GM12878 (cell line): ENCODE results near the gene C1QL1. TPM values are rescaled to one million over a fixed set of nuclear protein-coding genes. Genes with fewer than 3 reads are reported as not detected.

Source experiments
- ATAC-seq: fragments of 200-7000 bp; cut with Tn5 transposase; 3 replicates; pipeline ENCODE4 v1.9.1; 2020; ENCODE audit warnings: mild to moderate bottlenecking, moderate library complexity
- BruUV-seq: library from RNA; stranded (reverse); fragments of 400-500 nt; replicated peaks from 2 replicates; lab custom pipeline; 2021; lab: Mats Ljungman, UMichigan
- CTCF ChIA-PET: fragments of 300-600 bp; sonication (Branson Sonifier 250); formaldehyde crosslinking; extraction: SDS; loops from one replicate; lab custom pipeline; 2021; ENCODE audit warnings: inconsistent platforms; lab: Yijun Ruan, JAX
- POLR2A ChIA-PET: fragments of 350-600 bp; formaldehyde crosslinking; extraction: SDS; loops from one replicate; lab custom pipeline; 2021; ENCODE audit warnings: inconsistent platforms; lab: Charles Lee
- RAD21 ChIA-PET: fragments of 300-600 bp; sonication (Branson Sonifier 250); formaldehyde crosslinking; loops from one replicate; lab custom pipeline; 2023; ENCODE audit warnings: antibody characterized with exemption; ENCODE audit not compliant: unreplicated experiment; lab: Charles Lee
- SMC1A ChIA-PET: fragments of 300-600 bp; sonication (Branson Sonifier 250); formaldehyde crosslinking; loops from one replicate; lab custom pipeline; 2023; ENCODE audit not compliant: unreplicated experiment, uncharacterized antibody; lab: Charles Lee
- DNase-seq: peaks from one replicate; pipeline ENCODE4 v3.0.0-alpha.2; 2011; ENCODE audit warnings: low read depth, low spot score
- FAIRE-seq: peaks from 3 replicates; lab custom pipeline; 2011; peaks lifted over from hg19 to GRCh38; lab: Jason Lieb, UNC
- H2AFZ ChIP-seq: 2 replicates; pipeline ENCODE4 v1.6.0; 2011; ENCODE audit warnings: low read depth, low read length, control low read depth; ENCODE audit not compliant: control insufficient read depth
- H3K27ac ChIP-seq: 2 replicates; pipeline ENCODE4 v1.5.1; 2011; ENCODE audit warnings: control low read depth; ENCODE audit not compliant: control insufficient read depth, insufficient read depth
- H3K27me3 ChIP-seq, 2 experiments: replicated peaks in 1 of 2; 2 replicates each; pipeline versions ENCODE4 v1.6.0 to v1.6.1; 2011; ENCODE audit warnings: low read length in 1 of 2; ENCODE audit not compliant: control insufficient read depth in 2 of 2, insufficient read depth in 2 of 2
- H3K36me3 ChIP-seq, 2 experiments: 2 replicates each; pipeline ENCODE4 v1.5.1; 2011; ENCODE audit warnings: low read length in 1 of 2; ENCODE audit not compliant: control insufficient read depth in 2 of 2, insufficient read depth in 2 of 2
- H3K4me1 ChIP-seq: 2 replicates; pipeline ENCODE4 v1.6.1; 2011; ENCODE audit warnings: mild to moderate bottlenecking, low read length, moderate library complexity, mixed read lengths; ENCODE audit not compliant: control insufficient read depth, insufficient read depth
- H3K4me2 ChIP-seq: 2 replicates; pipeline ENCODE4 v1.6.0; 2011; ENCODE audit warnings: control low read depth; ENCODE audit not compliant: control insufficient read depth, insufficient read depth
- H3K4me3 ChIP-seq: fragments of 200-600 bp; sonication (generic); 2 replicates; pipeline ENCODE4 v1.5.1; 2016
- H3K79me2 ChIP-seq: 2 replicates; pipeline ENCODE4 v1.6.0; 2011; ENCODE audit warnings: low read length; ENCODE audit not compliant: control insufficient read depth, insufficient read depth
- H3K9ac ChIP-seq: 2 replicates; pipeline ENCODE4 v1.8.0; 2011; ENCODE audit warnings: low read length, control low read depth, mixed read lengths; ENCODE audit not compliant: control insufficient read depth, insufficient read depth
- H3K9me3 ChIP-seq: replicated peaks from 3 replicates; pipeline ENCODE4 v1.5.1; 2011; ENCODE audit warnings: mild to moderate bottlenecking, low read length; ENCODE audit not compliant: control insufficient read depth, insufficient read depth
- H4K20me1 ChIP-seq: 2 replicates; pipeline ENCODE4 v1.6.0; 2011; ENCODE audit not compliant: control insufficient read depth, insufficient read depth
- ASH2L ChIP-seq: fragments of 300-600, 200-600 bp; sonication (generic); IDR thresholded peaks from 2 replicates; pipeline ENCODE4 v1.6.1; 2017; ENCODE audit warnings: low read depth, mild to moderate bottlenecking, borderline replicate concordance
- BMI1 ChIP-seq: fragments of 450-650 bp; IDR thresholded peaks from 2 replicates; pipeline ENCODE4 v1.6.1; 2016; ENCODE audit warnings: mild to moderate bottlenecking, moderate library complexity, borderline replicate concordance
- EZH2 ChIP-seq: IDR thresholded peaks from 2 replicates; pipeline ENCODE4 v1.6.1; 2012; ENCODE audit warnings: low read depth, mild to moderate bottlenecking, control low read depth, inconsistent platforms, low read length, borderline replicate concordance; ENCODE audit not compliant: control insufficient read depth
- IRF4 ChIP-seq: IDR thresholded peaks from 2 replicates; pipeline ENCODE4 v1.6.1; 2011; ENCODE audit warnings: low read depth, low read length
- MEF2B ChIP-seq: fragments of 450-650 bp; IDR thresholded peaks from 2 replicates; pipeline ENCODE4 v1.6.1; 2018; ENCODE audit warnings: mild to moderate bottlenecking, moderate library complexity; ENCODE audit not compliant: partially characterized antibody, poor library complexity, severe bottlenecking
- NFXL1 ChIP-seq: fragments of 450-650 bp; IDR thresholded peaks from 2 replicates; pipeline ENCODE4 v1.6.1; 2017; ENCODE audit warnings: antibody characterized with exemption, mild to moderate bottlenecking, borderline replicate concordance
- WGBS: methylation state at CpG from one replicate; pipeline ENCODE4 v1.1.6; 2016; ENCODE audit warnings: low lambda C conversion rate; ENCODE audit not compliant: insufficient replicate concordance, insufficient coverage; ENCODE audit errors: missing lambda C conversion rate; 5-methylcytosine and 5-hydroxymethylcytosine counted together
- in situ Hi-C: fragments of 300-500 bp; cut with MboI; formaldehyde crosslinking; loops from 9 replicates; pipeline ENCODE4 v1.14.3; 2018; ENCODE audit warnings: mixed read lengths
- intact Hi-C: fragments of 100-400 bp; cut with micrococcal nuclease; formaldehyde crosslinking; loops from one replicate; pipeline ENCODE4 v1.14.2; 2022; ENCODE audit not compliant: unreplicated experiment
- polyA plus RNA-seq, 11 experiments: library from polyadenylated mRNA; depleted of rRNA in 4 of 11; unstranded in 6 of 11; stranded (reverse) in 5 of 11; fragments of >200 nt; fragmentation: Nextera tagmentation in 4 of 11; fragmentation: Illumina TruSeq in 1 of 11; extraction: Ambion mirVana in 4 of 11; extraction: Trizol in 1 of 11; gene quantifications; 1 replicate in 1 of 11; 2 replicates in 10 of 11; pipeline versions ENCODE4 v1.2.1 to v1.2.3, GENCODE V29; 2011 to 2016; ENCODE audit warnings: inconsistent platforms in 2 of 11, missing spikeins in 2 of 11, low read depth in 1 of 11
- total RNA-seq, 4 experiments: library from RNA; depleted of rRNA in 3 of 4; stranded (reverse); fragments of >200 nt in 3 of 4; fragmentation: Illumina TruSeq in 1 of 4; extraction: Trizol in 1 of 4; gene quantifications; 2 replicates each; pipeline versions ENCODE4 v1.2.1 to v1.2.3, GENCODE V29; 2013 to 2021
- TF ChIP-seq, protein P1 (sequence below): fragments of 450-650 bp; IDR thresholded peaks from 2 replicates; pipeline ENCODE4 v1.6.1; 2016; ENCODE audit warnings: mild to moderate bottlenecking, moderate library complexity, borderline replicate concordance
- TF ChIP-seq, protein P2 (sequence below): fragments of 450-650 bp; IDR thresholded peaks from 2 replicates; pipeline ENCODE4 v1.6.1; 2018; ENCODE audit warnings: borderline replicate concordance, mild to moderate bottlenecking; ENCODE audit not compliant: partially characterized antibody
- TF ChIP-seq, protein P3 (sequence below): fragments of 450-650 bp; conservative IDR thresholded peaks from 2 replicates; pipeline ENCODE4 v1.6.1; 2017; ENCODE audit warnings: mild to moderate bottlenecking, moderate library complexity

The C1QL1 gene
- total and polyA plus RNA-seq, 10 of the 15 experiments (the other 5 are each of a cell fraction or from before 2014, with no cell fraction given) = not detected

DNA sequence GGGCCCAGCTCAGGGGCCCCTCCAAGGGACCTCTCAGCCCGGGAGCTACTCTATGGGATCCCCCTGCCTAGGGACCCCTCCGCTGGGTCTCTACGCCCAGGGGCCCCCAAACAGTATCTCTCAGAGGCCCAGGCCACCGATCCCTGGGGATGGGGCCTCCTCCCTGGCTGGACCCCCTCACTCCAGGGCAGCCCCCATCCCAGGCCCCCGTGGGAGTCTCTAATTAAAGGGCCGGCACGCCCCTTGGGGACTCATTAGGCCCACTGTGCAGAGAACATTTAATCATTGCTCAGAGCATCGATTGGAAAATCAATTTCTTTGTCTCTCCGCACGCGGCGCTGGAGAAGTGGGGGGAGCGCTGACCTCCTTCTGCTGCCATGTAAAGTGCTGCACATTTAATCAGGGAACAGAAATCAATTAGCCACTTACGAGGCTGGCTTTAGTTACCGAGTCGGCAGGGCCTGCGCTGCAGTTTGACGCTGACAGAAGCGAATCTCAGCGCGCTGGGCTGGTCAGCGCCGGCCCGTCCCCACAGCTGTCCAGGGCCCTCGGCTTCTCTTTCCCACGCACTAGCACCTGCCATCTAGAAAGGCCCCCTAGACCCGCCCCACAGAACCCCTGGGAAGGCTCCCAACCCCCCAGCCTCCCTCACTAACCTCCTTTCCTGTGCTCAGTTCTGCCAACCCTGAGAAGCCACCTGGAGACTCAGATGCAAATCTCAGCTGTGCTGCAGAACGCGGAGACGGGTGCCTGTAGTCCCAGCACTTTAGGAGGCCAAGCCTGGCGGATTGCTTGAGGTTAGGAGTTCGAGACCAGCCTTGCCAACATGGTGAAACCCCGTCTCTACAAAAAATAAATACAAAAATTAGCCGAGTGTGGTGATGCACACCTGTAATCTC lies 20.2 kb upstream of the C1QL1 start (continued):
- TF ChIP-seq, protein P1, sequence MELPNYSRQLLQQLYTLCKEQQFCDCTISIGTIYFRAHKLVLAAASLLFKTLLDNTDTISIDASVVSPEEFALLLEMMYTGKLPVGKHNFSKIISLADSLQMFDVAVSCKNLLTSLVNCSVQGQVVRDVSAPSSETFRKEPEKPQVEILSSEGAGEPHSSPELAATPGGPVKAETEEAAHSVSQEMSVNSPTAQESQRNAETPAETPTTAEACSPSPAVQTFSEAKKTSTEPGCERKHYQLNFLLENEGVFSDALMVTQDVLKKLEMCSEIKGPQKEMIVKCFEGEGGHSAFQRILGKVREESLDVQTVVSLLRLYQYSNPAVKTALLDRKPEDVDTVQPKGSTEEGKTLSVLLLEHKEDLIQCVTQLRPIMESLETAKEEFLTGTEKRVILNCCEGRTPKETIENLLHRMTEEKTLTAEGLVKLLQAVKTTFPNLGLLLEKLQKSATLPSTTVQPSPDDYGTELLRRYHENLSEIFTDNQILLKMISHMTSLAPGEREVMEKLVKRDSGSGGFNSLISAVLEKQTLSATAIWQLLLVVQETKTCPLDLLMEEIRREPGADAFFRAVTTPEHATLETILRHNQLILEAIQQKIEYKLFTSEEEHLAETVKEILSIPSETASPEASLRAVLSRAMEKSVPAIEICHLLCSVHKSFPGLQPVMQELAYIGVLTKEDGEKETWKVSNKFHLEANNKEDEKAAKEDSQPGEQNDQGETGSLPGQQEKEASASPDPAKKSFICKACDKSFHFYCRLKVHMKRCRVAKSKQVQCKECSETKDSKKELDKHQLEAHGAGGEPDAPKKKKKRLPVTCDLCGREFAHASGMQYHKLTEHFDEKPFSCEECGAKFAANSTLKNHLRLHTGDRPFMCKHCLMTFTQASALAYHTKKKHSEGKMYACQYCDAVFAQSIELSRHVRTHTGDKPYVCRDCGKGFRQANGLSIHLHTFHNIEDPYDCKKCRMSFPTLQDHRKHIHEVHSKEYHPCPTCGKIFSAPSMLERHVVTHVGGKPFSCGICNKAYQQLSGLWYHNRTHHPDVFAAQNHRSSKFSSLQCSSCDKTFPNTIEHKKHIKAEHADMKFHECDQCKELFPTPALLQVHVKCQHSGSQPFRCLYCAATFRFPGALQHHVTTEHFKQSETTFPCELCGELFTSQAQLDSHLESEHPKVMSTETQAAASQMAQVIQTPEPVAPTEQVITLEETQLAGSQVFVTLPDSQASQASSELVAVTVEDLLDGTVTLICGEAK = no peak
- TF ChIP-seq BMI1 = no peak
- TF ChIP-seq, all 136 proteins: peak for 0

DNA sequence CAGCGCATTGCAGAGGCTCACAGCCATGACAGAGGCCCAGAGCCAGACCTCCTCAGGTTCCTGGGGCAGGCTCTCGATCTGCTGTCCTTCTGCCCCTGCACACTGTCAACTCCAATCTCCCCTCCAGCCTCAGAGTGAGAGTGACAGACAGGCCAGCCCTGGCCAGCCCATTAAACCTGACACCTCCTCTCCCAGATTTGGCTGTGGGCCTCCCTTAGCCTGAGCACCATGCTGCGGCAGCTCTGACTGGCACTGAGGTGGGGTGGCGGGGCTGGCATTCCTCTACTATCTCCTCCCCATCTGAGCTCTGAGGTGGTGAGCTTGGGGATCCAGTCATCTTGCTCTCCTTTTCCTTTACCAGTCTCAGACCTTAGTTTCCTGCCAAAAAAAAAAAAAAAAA lies 15.5 kb upstream of the C1QL1 start:
- ATAC-seq (no peak), FAIRE-seq (no peak), DNase-seq (no peak)
- WGBS = 74% methylated on average over 4 of the region's 4 CpGs
- Histone ChIP-seq H2AFZ (no peak overlapping the region), H3K4me3 (no peak overlapping the region), H4K20me1 (no peaks in the 10 kb centered on the region), H3K9ac (no peak overlapping the region), H3K4me1 (peaks cover under 1% of the 10 kb centered on the region), H3K27me3 (peaks cover under 1 to 2% of the 10 kb centered on the region in 2 experiments), H3K4me2 (no peak overlapping the region), H3K9me3 (no peaks in the 10 kb centered on the region; the same call in 2 of the 3 replicates), H3K27ac (no peak overlapping the region), H3K36me3 (no peaks in the 10 kb centered on the region), H3K79me2 (no peaks in the 10 kb centered on the region)
- ChIA-PET SMC1A (no interaction called here), CTCF (no interaction called here), RAD21 (no interaction called here), POLR2A (interaction anchor here (0.6 kb wide), 1 partner anchor 962 kb away, joined by 3 read pairs; no protein-coding TSS in a partner anchor)
- intact Hi-C loops = no loop called here
- no peak for TF ChIP-seq ASH2L
- TF ChIP-seq MEF2B = no peak
- TF ChIP-seq, protein P2, sequence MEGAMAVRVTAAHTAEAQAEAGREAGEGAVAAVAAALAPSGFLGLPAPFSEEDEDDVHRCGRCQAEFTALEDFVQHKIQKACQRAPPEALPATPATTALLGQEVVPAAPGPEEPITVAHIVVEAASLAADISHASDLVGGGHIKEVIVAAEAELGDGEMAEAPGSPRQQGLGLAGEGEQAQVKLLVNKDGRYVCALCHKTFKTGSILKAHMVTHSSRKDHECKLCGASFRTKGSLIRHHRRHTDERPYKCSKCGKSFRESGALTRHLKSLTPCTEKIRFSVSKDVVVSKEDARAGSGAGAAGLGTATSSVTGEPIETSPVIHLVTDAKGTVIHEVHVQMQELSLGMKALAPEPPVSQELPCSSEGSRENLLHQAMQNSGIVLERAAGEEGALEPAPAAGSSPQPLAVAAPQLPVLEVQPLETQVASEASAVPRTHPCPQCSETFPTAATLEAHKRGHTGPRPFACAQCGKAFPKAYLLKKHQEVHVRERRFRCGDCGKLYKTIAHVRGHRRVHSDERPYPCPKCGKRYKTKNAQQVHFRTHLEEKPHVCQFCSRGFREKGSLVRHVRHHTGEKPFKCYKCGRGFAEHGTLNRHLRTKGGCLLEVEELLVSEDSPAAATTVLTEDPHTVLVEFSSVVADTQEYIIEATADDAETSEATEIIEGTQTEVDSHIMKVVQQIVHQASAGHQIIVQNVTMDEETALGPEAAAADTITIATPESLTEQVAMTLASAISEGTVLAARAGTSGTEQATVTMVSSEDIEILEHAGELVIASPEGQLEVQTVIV = no peak
- TF ChIP-seq NFXL1 = no peak
- no peak for TF ChIP-seq IRF4
- TF ChIP-seq EZH2 = no peak
- TF ChIP-seq, protein P3, sequence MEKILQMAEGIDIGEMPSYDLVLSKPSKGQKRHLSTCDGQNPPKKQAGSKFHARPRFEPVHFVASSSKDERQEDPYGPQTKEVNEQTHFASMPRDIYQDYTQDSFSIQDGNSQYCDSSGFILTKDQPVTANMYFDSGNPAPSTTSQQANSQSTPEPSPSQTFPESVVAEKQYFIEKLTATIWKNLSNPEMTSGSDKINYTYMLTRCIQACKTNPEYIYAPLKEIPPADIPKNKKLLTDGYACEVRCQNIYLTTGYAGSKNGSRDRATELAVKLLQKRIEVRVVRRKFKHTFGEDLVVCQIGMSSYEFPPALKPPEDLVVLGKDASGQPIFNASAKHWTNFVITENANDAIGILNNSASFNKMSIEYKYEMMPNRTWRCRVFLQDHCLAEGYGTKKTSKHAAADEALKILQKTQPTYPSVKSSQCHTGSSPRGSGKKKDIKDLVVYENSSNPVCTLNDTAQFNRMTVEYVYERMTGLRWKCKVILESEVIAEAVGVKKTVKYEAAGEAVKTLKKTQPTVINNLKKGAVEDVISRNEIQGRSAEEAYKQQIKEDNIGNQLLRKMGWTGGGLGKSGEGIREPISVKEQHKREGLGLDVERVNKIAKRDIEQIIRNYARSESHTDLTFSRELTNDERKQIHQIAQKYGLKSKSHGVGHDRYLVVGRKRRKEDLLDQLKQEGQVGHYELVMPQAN = no peak
- no TSS peak for BruUV-seq
- in situ Hi-C loops = no loop called here
